BE2C (cell line): Measurements from ENCODE around the gene VCPKMT.
"Not testable (repeated sequence)": the region's sequence is repeated elsewhere in the genome, so short reads cannot be mapped to it uniquely, and the experiment has no call there.

ENCODE experiments used
- DNase-seq: peaks from one replicate; pipeline ENCODE4 v3.0.0-alpha.2; 2020
- H3K27me3 ChIP-seq: fragments of 250-450 bp; sonication (Bioruptor Pico); 2 replicates; pipeline ENCODE4 v1.5.1; 2020; ENCODE audit warnings: mild to moderate bottlenecking
- H3K36me3 ChIP-seq: fragments of 250-450 bp; sonication (Bioruptor Pico); 2 replicates; pipeline ENCODE4 v1.5.1; 2020; ENCODE audit warnings: mild to moderate bottlenecking
- H3K4me1 ChIP-seq: fragments of 250-450 bp; sonication (Bioruptor Pico); 2 replicates; pipeline ENCODE4 v1.5.1; 2020
- H3K4me3 ChIP-seq: 2 replicates; pipeline ENCODE4 v1.5.1; 2011; ENCODE audit warnings: low read depth, low read length
- H3K9me3 ChIP-seq: fragments of 250-450 bp; sonication (Bioruptor Pico); 2 replicates; pipeline ENCODE4 v1.5.1; 2020
- CTCF ChIP-seq: IDR thresholded peaks from 2 replicates; pipeline ENCODE4 v1.5.1; 2012; ENCODE audit warnings: mild to moderate bottlenecking, low read depth, low read length

VCPKMT gene

DNA sequence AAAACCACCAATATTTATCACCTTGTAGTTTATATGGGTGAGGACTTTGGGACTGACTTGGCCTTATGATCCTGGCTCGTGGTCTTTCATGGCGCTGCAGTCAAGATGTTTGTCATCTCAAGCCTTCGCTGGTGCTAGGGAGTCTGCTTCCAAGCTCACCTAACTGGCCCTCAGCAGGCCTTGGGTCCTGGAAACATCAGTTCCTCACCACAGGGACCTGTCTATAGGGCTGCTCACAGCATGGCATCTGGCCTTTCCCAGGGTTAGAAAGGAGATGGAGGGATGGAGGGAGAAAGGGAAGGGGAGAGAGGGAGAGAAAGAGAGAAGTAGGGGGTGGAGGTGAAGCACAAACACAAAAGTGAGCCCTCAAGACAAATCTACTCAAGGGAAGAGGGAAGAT is 31.7 kb downstream of the VCPKMT start:
- Histone ChIP-seq H3K9me3 (no peaks in the 10 kb centered on the region), H3K4me1 (peaks cover 8% of the 10 kb centered on the region), H3K27me3 (no peaks in the 10 kb centered on the region), H3K4me3 (no peak overlapping the region), H3K36me3 (no peaks in the 10 kb centered on the region)
- DNase-seq: no peak
- TF ChIP-seq CTCF: no peak

DNA sequence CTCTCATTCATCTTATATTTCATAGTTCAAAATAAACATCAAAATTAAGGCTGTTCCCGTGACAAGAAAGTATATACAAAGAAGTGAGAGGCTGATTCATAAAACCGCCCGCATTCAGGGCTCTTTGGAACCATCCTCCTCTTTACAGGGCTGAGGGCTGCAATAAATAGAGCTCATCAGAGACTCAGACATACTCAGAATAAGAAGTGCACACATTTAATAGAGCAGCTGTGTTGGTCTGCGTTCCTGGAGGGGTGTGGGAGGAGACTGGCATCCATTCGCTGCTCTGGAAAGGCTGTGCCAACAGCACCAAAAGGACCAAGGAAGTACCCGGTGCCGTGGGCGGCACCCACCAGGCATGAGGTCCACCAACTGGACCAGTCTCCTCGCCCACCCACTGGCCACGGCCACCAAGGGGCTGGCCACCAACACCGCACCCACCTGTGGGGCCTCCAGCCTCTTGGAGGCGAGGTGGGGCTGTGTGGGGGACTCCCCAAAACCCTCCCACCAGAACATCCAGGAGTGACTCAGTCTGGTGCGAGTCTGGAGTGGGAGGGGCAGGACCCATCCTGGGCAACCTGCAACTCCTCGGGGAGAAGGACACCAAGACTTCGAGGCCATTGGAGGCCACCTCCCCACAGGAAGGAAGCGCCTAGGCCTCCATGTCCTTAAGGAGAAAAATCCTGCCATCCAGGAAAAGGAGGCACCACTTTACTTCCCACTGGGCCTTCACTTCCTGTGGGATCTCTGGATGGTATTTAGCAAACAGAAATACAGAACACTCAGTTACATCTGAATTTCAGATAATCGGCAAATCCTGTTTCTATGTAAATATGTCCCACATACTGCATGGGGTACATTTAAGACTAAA is 32.7 kb downstream of the VCPKMT start:
- no peak for TF ChIP-seq CTCF
- Histone ChIP-seq H3K4me1 (peaks cover 8% of the 10 kb centered on the region), H3K27me3 (no peaks in the 10 kb centered on the region), H3K4me3 (no peak overlapping the region), H3K9me3 (no peaks in the 10 kb centered on the region), H3K36me3 (no peaks in the 10 kb centered on the region)
- DNase-seq: no peak

- no peak for TF ChIP-seq CTCF
- no peak overlapping the region for H3K4me3 ChIP-seq
- peaks cover 6% of the 10 kb centered on the region for H3K4me1 ChIP-seq
Observed at GRCh38 chr14:50082784-50083466, 33.4 kb downstream of the VCPKMT start.

GRCh38 chr14:50082308-50082742 is 34.0 kb downstream of the VCPKMT start:
- Histone ChIP-seq H3K4me1 (no peaks in the 10 kb centered on the region; the same call in 1 of the 2 replicates), H3K4me3 (no peak overlapping the region), H3K36me3 (no peaks in the 10 kb centered on the region), H3K9me3 (no peaks in the 10 kb centered on the region), H3K27me3 (no peaks in the 10 kb centered on the region)
- no peak for DNase-seq
- TF ChIP-seq CTCF: no peak

More at GRCh38 chr14:50082784-50083466, 33.4 kb downstream of the VCPKMT start:
- Histone ChIP-seq H3K9me3 (no peaks in the 10 kb centered on the region), H3K27me3 (no peaks in the 10 kb centered on the region), H3K36me3 (no peaks in the 10 kb centered on the region)
- DNase-seq: no peak

DNA sequence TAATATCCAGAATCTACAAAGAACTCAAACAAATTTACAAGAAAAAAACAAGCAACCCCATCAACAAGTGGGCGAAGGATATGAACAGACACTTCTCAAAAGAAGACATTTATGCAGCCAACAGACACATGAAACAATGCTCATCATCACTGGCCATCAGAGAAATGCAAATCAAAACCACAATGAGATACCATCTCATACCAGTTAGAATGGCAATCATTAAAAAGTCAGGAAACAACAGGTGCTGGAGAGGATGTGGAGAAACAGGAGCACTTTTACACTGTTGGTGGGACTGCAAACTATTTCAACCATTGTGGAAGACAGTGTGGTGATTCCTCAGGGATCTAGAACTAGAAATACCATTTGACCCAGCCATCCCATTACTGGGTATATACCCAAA is 37.3 kb downstream of the VCPKMT start:
- not testable (repeated sequence) for H3K36me3 ChIP-seq, H3K4me1 ChIP-seq, H3K27me3 ChIP-seq, DNase-seq, H3K9me3 ChIP-seq, H3K4me3 ChIP-seq

DNA sequence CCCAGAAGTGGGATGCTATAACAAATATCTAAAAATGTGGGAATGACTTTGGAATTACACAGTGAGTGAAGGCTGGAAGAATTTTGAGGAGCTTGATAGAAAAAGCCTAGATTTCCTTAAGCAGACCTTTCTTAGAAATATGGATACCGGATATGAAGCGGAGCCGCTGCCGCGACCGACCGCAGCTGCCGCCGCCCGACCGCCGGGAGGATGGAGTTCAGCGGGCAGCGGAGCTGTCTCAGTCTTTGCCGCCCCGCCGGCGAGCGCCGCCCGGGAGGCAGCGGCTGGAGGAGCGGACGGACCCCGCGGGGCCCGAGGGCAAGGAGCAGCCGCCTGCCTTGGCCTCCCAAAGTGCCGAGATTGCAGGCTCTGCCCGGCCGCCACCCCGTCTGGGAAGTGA is 42.7 kb downstream of the VCPKMT start:
- H3K27me3 ChIP-seq, H3K9me3 ChIP-seq, H3K4me1 ChIP-seq, DNase-seq, H3K4me3 ChIP-seq, H3K36me3 ChIP-seq: not testable (repeated sequence)

- H3K27me3 ChIP-seq: no peaks in the 10 kb centered on the region
- H3K9me3 ChIP-seq: no peaks in the 10 kb centered on the region
- no peak overlapping the region for H3K4me3 ChIP-seq
- no peaks in the 10 kb centered on the region for H3K36me3 ChIP-seq
- no peak for TF ChIP-seq CTCF
- DNase-seq: no peak
- H3K4me1 ChIP-seq: no peaks in the 10 kb centered on the region
Observed at GRCh38 chr14:50072395-50072794, 44.0 kb downstream of the VCPKMT start.
